AG04449 (cell line): ENCODE results near the gene HOXC9.
A peak's percentile ranks its signal among the peaks of the same experiment; 100 is the strongest.

Source experiments
- CTCF ChIA-PET: fragments of 350-600 bp; formaldehyde crosslinking; extraction: SDS; loops from one replicate; lab custom pipeline; 2021; ENCODE audit warnings: antibody characterized with exemption; lab: Yijun Ruan, JAX
- POLR2A ChIA-PET: fragments of 400-600, 350-600 bp; formaldehyde crosslinking; extraction: SDS; loops from one replicate; lab custom pipeline; 2020; ENCODE audit warnings: antibody characterized with exemption, inconsistent platforms; lab: Yijun Ruan, JAX
- DNase-seq: peaks from one replicate; pipeline ENCODE4 v3.0.0-alpha.2; 2010; ENCODE audit warnings: low read depth, low spot score
- H3K4me3 ChIP-seq: 2 replicates; pipeline ENCODE4 v1.5.1; 2011; ENCODE audit warnings: low read depth, mild to moderate bottlenecking, control low read depth, low read length
- TF ChIP-seq, protein P1 (sequence below): IDR thresholded peaks from one replicate; pipeline ENCODE4 v1.5.1; 2011; ENCODE audit warnings: mild to moderate bottlenecking, moderate library complexity, low read length, control low read depth, inconsistent platforms; ENCODE audit not compliant: insufficient read depth; ENCODE audit errors: missing control alignments

Gene HOXC9

GRCh38 chr12:54019924-54020590 is 20.1 kb downstream of the HOXC9 start:
- DNase-seq = no peak
- TF ChIP-seq, protein P1, sequence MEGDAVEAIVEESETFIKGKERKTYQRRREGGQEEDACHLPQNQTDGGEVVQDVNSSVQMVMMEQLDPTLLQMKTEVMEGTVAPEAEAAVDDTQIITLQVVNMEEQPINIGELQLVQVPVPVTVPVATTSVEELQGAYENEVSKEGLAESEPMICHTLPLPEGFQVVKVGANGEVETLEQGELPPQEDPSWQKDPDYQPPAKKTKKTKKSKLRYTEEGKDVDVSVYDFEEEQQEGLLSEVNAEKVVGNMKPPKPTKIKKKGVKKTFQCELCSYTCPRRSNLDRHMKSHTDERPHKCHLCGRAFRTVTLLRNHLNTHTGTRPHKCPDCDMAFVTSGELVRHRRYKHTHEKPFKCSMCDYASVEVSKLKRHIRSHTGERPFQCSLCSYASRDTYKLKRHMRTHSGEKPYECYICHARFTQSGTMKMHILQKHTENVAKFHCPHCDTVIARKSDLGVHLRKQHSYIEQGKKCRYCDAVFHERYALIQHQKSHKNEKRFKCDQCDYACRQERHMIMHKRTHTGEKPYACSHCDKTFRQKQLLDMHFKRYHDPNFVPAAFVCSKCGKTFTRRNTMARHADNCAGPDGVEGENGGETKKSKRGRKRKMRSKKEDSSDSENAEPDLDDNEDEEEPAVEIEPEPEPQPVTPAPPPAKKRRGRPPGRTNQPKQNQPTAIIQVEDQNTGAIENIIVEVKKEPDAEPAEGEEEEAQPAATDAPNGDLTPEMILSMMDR = no peak
- H3K4me3 ChIP-seq = peak overlapping the region; percentile 88
- ChIA-PET POLR2A (interaction anchor here (1.8 kb wide), 1 partner anchor 11 kb away, joined by 7 read pairs; the partner anchor contains the start of gene HOXC8), CTCF (interaction anchor here (5.8 to 23.4 kb wide), 3 partner anchors 12 to 178 kb away, joined by 55 to 908 read pairs (median 385); partner anchors contain the start of genes HOXC5, HOXC8, HOXC9 and SMUG1)

- TF ChIP-seq, protein P1 = no peak
- peak overlapping the region; percentile 88 for H3K4me3 ChIP-seq
- ChIA-PET POLR2A (interaction anchor here (1.8 kb wide), 1 partner anchor 12 kb away, joined by 7 read pairs; the partner anchor contains the start of gene HOXC8), CTCF (interaction anchor here (1.0 to 23.4 kb wide), 6 partner anchors 11 to 194 kb away, joined by 3 to 908 read pairs (median 50); partner anchors contain the start of genes HOXC5, HOXC8, HOXC9 and SMUG1)
- DNase-seq = no peak
These were observed 20.8 kb downstream of the HOXC9 start for GRCh38 chr12:54020591-54021405.

DNA sequence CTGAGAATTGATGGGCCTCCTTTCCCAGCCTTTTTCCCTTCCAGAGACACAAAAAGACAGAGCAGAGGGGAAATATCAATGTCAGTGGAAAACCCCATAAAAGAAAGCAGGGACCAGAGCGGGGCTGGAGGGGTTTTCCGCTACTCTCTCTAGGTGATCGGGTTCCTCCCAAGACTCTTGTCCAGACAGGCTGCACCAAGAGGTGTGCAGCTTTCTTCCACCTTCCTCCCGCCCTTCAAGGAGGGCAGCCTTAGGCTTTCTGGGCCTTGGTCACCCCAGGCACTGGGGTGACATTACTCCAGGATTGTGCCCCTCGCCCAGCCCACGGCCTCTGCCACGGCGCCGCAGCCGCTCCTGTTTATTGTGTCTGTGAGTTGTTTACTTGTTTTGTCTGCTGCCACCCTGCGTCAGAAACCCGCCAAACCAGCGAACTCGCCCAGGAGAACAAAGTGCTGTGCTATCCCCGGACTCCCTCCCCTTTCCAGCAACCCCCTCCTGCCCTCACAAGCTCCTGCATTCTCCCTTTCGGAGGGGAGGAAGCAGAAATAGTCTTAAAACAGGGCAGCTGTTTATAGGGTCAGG is 21.6 kb downstream of the HOXC9 start:
- ChIA-PET POLR2A (interaction anchor here (0.8 to 1.8 kb wide), 2 partner anchors 13 kb away, joined by 5 to 7 read pairs; partner anchors contain the start of gene HOXC8), CTCF (interaction anchor here (1.0 to 23.4 kb wide), 7 partner anchors 11 to 193 kb away, joined by 3 to 908 read pairs (median 44); partner anchors contain the start of genes HOXC5, HOXC8, HOXC9 and SMUG1)
- DNase-seq = no peak
- peak overlapping the region; percentile 88 for H3K4me3 ChIP-seq
- TF ChIP-seq, protein P1 = peak; percentile 25

DNA sequence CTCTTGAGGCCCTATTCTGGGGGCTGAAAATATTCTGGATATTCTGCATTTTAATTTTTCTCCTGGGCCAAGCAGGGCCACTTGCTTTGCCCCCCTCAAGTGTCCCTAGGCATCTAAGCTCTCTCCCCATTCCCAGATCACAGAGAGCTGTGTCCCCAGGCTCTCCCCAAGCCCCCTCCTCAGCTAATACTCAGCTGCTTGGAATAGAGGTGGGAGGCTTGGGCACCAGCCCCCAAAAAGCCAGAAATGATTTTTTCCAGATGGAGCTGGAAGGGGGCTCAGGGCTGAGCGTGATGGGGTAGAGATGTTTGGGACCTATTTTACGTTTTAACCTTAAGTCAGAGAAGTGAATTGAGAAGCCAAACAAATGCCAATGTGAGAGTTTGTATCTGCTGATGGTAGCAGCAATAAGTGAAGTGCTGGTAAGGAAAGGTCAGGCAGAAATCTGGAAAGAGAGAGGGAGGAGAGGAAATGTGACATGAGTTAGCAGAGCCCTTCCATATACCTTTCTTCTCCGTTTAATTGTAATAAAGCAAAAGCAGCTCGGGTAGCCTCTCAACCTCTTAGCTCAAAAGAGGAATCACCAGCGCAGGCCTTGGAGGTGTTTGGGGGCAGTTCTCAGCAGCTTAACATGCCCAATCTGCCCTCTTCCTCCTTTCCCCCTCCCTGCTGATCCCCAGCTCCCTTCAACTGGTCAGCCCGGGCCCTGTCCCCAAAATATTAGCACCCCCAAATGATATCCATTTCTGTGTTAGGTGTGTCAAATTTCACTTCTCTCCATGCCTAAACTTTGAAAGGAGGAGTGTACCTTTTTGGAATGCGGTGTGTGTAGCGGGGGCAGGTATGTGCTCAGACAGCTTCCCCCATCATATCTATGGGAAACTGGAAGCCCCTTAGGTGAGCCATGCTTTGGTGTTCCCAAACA is 23.3 kb downstream of the HOXC9 start:
- POLR2A ChIA-PET = interaction anchor here (0.7 to 3.0 kb wide), 7 partner anchors 9 to 743 kb away, joined by 3 to 23 read pairs (median 5); partner anchors contain the start of genes HOXC10, HOXC5, HOXC8 and HOXC9
- CTCF ChIA-PET = interaction anchor here (0.8 to 23.4 kb wide), 9 partner anchors 9 to 356 kb away, joined by 3 to 908 read pairs (median 16); partner anchors contain the start of genes HOXC10, HOXC5, HOXC8 and HOXC9
- TF ChIP-seq, protein P1 = no peak
- DNase-seq = no peak
- H3K4me3 ChIP-seq = peak overlapping the region; percentile 55

GRCh38 chr12:54024127-54024526 is 24.2 kb downstream of the HOXC9 start:
- H3K4me3 ChIP-seq = peak overlapping the region; percentile 55

More at GRCh38 chr12:54024127-54024526, 24.2 kb downstream of the HOXC9 start:
- no peak for DNase-seq
- TF ChIP-seq, protein P1 = no peak
- ChIA-PET CTCF (interaction anchor here (1.0 to 23.4 kb wide), 7 partner anchors 8 to 355 kb away, joined by 3 to 908 read pairs (median 44); partner anchors contain the start of genes HOXC10, HOXC5, HOXC8 and HOXC9), POLR2A (interaction anchor here (0.7 to 3.0 kb wide), 6 partner anchors 10 to 744 kb away, joined by 3 to 23 read pairs (median 4); partner anchors contain the start of genes HOXC10, HOXC8 and HOXC9)
